Ovary (tissue), 3 donors: ENCODE results near the gene MYT1.

Source experiments
- POLR2A ChIP-seq: fragments of 450-650 bp; IDR thresholded peaks from one replicate; pipeline ENCODE4 v1.6.1; 2017; ENCODE audit warnings: antibody characterized with exemption, mild to moderate bottlenecking, moderate library complexity
- TF ChIP-seq, protein P1 (sequence below), 3 donors: fragments of 450-650 bp in 2 of 3; fragments of 200-600 bp in 1 of 3; IDR thresholded peaks; one replicate each; pipeline versions ENCODE4 v1.5.1 to v1.8.0; 2016 to 2022; ENCODE audit warnings: antibody characterized with exemption in 3 of 3, mild to moderate bottlenecking in 1 of 3
- donor health status: DM: no; HTN: no; CAD: no.

DNA sequence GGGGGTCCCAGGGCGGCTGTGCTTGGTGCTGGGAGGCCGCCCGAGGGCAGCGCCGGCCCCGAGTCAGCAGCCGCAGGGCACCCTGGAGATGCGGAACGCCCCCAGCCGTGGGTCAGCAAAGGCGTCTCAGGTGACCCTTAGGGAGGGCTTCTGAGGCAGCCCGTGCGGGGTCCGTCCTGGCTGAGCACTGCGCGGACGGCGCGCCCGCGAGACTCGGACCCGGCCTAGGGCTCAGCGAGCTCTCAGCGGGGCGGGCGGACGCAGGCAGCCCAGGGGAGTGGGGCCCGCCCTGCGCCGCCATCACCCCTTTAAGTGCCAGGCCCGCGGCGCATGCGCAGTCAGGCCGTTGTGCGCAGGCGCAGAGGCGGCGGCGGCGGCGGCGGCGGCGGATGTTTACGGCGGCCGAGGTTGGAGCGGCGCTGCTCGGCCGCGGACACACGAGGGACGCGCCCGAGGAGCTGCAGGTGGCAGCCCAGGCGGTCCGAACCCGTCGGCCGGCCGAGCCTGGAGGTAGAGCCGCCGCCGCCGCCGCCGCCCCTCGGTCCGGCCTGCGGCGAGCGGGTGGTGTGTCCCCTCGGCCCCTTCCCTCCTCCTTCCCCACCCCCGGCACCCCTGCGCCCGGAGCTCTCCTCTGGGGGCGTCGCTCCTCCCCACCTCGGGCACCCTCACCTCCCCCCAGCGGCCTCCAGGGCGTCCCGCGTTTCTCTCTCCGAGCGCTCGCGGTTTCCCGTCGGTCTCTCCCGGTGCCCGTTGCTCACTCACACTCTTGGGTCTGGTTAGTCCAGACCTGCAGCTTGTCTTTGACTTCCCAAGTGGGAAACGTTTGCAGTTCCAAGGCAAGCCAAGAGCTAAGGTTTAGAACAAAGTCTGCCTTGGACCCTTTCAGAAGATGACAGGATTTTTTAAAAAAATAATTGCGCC, 91.4 kb downstream of the MYT1 start, which contains the start of gene PCMTD2:
- peak; percentile 51 for TF ChIP-seq POLR2A
- TF ChIP-seq, protein P1, sequence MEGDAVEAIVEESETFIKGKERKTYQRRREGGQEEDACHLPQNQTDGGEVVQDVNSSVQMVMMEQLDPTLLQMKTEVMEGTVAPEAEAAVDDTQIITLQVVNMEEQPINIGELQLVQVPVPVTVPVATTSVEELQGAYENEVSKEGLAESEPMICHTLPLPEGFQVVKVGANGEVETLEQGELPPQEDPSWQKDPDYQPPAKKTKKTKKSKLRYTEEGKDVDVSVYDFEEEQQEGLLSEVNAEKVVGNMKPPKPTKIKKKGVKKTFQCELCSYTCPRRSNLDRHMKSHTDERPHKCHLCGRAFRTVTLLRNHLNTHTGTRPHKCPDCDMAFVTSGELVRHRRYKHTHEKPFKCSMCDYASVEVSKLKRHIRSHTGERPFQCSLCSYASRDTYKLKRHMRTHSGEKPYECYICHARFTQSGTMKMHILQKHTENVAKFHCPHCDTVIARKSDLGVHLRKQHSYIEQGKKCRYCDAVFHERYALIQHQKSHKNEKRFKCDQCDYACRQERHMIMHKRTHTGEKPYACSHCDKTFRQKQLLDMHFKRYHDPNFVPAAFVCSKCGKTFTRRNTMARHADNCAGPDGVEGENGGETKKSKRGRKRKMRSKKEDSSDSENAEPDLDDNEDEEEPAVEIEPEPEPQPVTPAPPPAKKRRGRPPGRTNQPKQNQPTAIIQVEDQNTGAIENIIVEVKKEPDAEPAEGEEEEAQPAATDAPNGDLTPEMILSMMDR (IDR thresholded peaks at IDR 0.05), result peak in 2 of 3 donors; percentile 3 to 12
